OCI-LY7 (cell line): ENCODE measurements around the gene IKZF3. TPM values are rescaled to one million over a fixed set of nuclear protein-coding genes. Genes with fewer than 3 reads are reported as not detected.

Source experiments
- BruUV-seq: library from RNA; stranded (reverse); fragments of 400-500 nt; replicated peaks from 2 replicates; lab custom pipeline; 2021; lab: Mats Ljungman, UMichigan
- CTCF ChIA-PET: fragments of 300-600 bp; sonication (Branson Sonifier 250); formaldehyde crosslinking; loops from one replicate; lab custom pipeline; 2022; ENCODE audit warnings: antibody characterized with exemption; ENCODE audit not compliant: unreplicated experiment; lab: Charles Lee
- POLR2A ChIA-PET: fragments of 300-600 bp; sonication (Branson Sonifier 250); formaldehyde crosslinking; loops from one replicate; lab custom pipeline; 2022; ENCODE audit warnings: antibody characterized with exemption; lab: Charles Lee
- DNase-seq: peaks from one replicate; pipeline ENCODE4 v3.0.0-alpha.2; 2015; ENCODE audit warnings: low spot score
- H2AFZ ChIP-seq: fragments of 200-600 bp; sonication (generic), shearing (Covaris generic); 2 replicates; pipeline ENCODE4 v1.6.1; 2014; ENCODE audit warnings: mild to moderate bottlenecking, antibody characterized with exemption, low read length, moderate library complexity
- H3K27ac ChIP-seq: fragments of 200-600 bp; sonication (generic); 2 replicates; pipeline ENCODE4 v1.5.1; 2014; ENCODE audit warnings: mixed run types, low read depth, mild to moderate bottlenecking, moderate library complexity, low read length, inconsistent platforms; ENCODE audit not compliant: poor library complexity, severe bottlenecking
- H3K36me3 ChIP-seq: fragments of 200-600 bp; sonication (generic); 2 replicates; pipeline ENCODE4 v1.6.1; 2014; ENCODE audit warnings: mild to moderate bottlenecking, antibody characterized with exemption, low read length, moderate library complexity, mixed read lengths; ENCODE audit not compliant: insufficient read depth
- H3K4me1 ChIP-seq: fragments of 200-600 bp; sonication (generic); 2 replicates; pipeline ENCODE4 v1.5.1; 2014; ENCODE audit warnings: mild to moderate bottlenecking, low read length; ENCODE audit not compliant: insufficient read depth, poor library complexity, severe bottlenecking
- H3K4me2 ChIP-seq: fragments of 200-600 bp; sonication (generic); 2 replicates; pipeline ENCODE4 v1.6.1; 2014; ENCODE audit warnings: mild to moderate bottlenecking, low read length
- H3K4me3 ChIP-seq: fragments of 200-600 bp; sonication (generic); 2 replicates; pipeline ENCODE4 v1.5.1; 2014; ENCODE audit warnings: mild to moderate bottlenecking, low read depth, low read length; ENCODE audit not compliant: poor library complexity, severe bottlenecking
- H3K79me2 ChIP-seq: fragments of 200-600 bp; sonication (generic); 2 replicates; pipeline ENCODE4 v1.6.1; 2016; ENCODE audit warnings: low read depth, mild to moderate bottlenecking, low read length, moderate library complexity, mixed read lengths; ENCODE audit not compliant: insufficient read depth
- H3K9me2 ChIP-seq: fragments of 200-600 bp; sonication (generic); 2 replicates; pipeline ENCODE4 v1.6.1; 2016; ENCODE audit warnings: mild to moderate bottlenecking, low read length, mixed read lengths; ENCODE audit not compliant: insufficient read depth
- H3K9me3 ChIP-seq: fragments of 200-600 bp; sonication (generic); 2 replicates; pipeline ENCODE4 v1.6.1; 2014; ENCODE audit warnings: mild to moderate bottlenecking, mixed run types, low read length, mixed read lengths
- H4K20me1 ChIP-seq: fragments of 200-600 bp; sonication (generic); 2 replicates; pipeline ENCODE4 v1.6.1; 2014; ENCODE audit warnings: mild to moderate bottlenecking, antibody characterized with exemption, low read length, moderate library complexity, mixed read lengths; ENCODE audit not compliant: insufficient read depth
- EZH2phosphoT487 ChIP-seq: fragments of 200-600 bp; sonication (generic); IDR thresholded peaks from 2 replicates; pipeline ENCODE4 v1.6.1; 2018; ENCODE audit warnings: low read depth, borderline replicate concordance, mild to moderate bottlenecking, mixed run types, antibody characterized with exemption, low read length, moderate library complexity, mixed read lengths
- intact Hi-C: fragments of 100-400 bp; cut with micrococcal nuclease; formaldehyde crosslinking; loops from one replicate; pipeline ENCODE4 v1.10.0; 2022; ENCODE audit not compliant: unreplicated experiment
- total RNA-seq, 2 experiments: library from RNA; depleted of rRNA in 1 of 2; stranded (reverse); fragments of >200 nt in 1 of 2; shearing (Covaris generic) in 1 of 2; gene quantifications; 2 replicates each; pipeline ENCODE4 v1.2.3, GENCODE V29; 2014 to 2022
- TF ChIP-seq, protein P1 (sequence below): fragments of 200-600 bp; sonication (generic); conservative IDR thresholded peaks from 2 replicates; pipeline ENCODE4 v1.5.1; 2014; ENCODE audit warnings: mild to moderate bottlenecking, antibody characterized with exemption, low read length, moderate library complexity, mixed read lengths

The IKZF3 gene
- total RNA-seq, 2 experiments from 2014 or later: 54.7 to 134 TPM

DNA sequence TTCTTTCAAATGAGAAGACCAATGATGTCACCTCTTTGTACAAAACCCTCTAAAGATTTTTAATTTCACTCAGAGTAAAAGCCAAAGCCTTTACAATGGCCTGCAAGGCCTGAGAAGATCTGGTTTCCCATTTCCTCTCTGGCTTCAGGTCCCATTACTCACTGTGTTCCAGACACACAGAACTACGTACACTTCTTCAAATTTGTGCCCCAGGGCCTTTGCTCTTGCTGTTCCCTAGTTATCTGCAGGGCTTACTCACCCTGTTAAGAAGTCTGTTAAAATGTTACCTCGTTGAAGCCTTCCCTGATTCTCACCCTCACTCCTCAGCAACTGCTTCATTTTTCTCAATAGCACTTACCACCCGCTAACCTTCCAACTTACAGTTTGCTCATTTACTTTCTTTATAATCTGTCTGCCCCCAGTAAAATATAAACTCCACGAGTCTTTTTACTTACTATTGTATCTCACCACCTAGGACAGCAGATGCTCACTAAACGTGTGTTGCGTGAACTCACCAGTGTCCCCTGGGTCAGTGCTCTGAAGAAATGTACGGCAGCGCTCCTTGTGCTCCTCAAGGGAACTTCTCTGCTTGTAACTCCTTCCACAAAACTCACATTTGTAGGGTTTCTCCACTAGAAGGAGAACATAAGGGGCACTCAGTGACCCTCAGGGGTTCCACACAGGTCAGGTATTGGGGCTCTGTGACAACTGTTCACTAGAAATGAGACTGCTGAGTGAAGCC is 76.2 kb downstream of the IKZF3 start:
- ChIA-PET POLR2A (interaction anchor here (0.6 to 1.2 kb wide), 4 partner anchors 7 to 171 kb away, joined by 3 to 5 read pairs (median 4); no protein-coding TSS in a partner anchor), CTCF (no interaction called here)
- H3K9me2 ChIP-seq: no peaks in the 10 kb centered on the region
- no peak overlapping the region for H2AFZ ChIP-seq
- peaks cover 56% of the 10 kb centered on the region; the same call in 1 of the 2 replicates for H3K79me2 ChIP-seq
- no peak for DNase-seq
- no peaks in the 10 kb centered on the region for H3K9me3 ChIP-seq
- intact Hi-C loops: no loop called here
- H3K4me3 ChIP-seq: no peak overlapping the region
- peak overlapping the region; percentile 56 for H3K27ac ChIP-seq
- H3K4me2 ChIP-seq: peak overlapping the region; percentile 37
- peaks cover 78% of the 10 kb centered on the region for H3K4me1 ChIP-seq
- no peaks in the 10 kb centered on the region for H4K20me1 ChIP-seq
- TF ChIP-seq EZH2phosphoT487: no peak
- TF ChIP-seq, protein P1, sequence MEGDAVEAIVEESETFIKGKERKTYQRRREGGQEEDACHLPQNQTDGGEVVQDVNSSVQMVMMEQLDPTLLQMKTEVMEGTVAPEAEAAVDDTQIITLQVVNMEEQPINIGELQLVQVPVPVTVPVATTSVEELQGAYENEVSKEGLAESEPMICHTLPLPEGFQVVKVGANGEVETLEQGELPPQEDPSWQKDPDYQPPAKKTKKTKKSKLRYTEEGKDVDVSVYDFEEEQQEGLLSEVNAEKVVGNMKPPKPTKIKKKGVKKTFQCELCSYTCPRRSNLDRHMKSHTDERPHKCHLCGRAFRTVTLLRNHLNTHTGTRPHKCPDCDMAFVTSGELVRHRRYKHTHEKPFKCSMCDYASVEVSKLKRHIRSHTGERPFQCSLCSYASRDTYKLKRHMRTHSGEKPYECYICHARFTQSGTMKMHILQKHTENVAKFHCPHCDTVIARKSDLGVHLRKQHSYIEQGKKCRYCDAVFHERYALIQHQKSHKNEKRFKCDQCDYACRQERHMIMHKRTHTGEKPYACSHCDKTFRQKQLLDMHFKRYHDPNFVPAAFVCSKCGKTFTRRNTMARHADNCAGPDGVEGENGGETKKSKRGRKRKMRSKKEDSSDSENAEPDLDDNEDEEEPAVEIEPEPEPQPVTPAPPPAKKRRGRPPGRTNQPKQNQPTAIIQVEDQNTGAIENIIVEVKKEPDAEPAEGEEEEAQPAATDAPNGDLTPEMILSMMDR: no peak
- BruUV-seq: no TSS peak
- peaks cover 97% of the 10 kb centered on the region for H3K36me3 ChIP-seq

DNA sequence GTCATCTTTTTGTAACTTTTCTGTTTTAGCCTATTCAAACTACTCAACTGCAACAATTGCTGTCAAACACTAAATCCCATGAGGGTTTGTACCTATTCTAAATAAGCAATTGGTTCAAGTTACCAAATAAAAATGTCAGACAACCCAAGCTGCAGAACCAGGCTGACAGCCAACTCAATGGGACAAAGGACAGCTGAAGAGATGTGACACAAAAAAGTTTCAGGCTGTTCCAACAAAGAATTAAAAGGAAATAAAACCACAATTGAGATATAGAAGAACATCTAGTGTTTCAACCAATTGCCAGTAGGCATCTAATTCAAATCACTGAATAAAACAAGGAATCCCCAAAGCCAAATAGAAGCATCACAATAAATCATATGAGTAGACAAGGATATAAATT is 77.1 kb downstream of the IKZF3 start:
- H3K4me2 ChIP-seq: peak overlapping the region; percentile 37
- ChIA-PET CTCF (no interaction called here), POLR2A (interaction anchor here (0.9 to 2.2 kb wide), 3 partner anchors 9 to 16 kb away, joined by 3 to 11 read pairs (median 3); no protein-coding TSS in a partner anchor)
- peaks cover 78% of the 10 kb centered on the region for H3K4me1 ChIP-seq
- H3K27ac ChIP-seq: peak overlapping the region; percentile 56
- H3K9me2 ChIP-seq: no peaks in the 10 kb centered on the region
- no peak overlapping the region for H3K4me3 ChIP-seq
- peaks cover 98% of the 10 kb centered on the region for H3K36me3 ChIP-seq
- no TSS peak for BruUV-seq
- TF ChIP-seq, protein P1: no peak
- no peak for TF ChIP-seq EZH2phosphoT487
- peaks cover 53% of the 10 kb centered on the region; the same call in 1 of the 2 replicates for H3K79me2 ChIP-seq
- H2AFZ ChIP-seq: no peak overlapping the region
- no peaks in the 10 kb centered on the region for H4K20me1 ChIP-seq
- DNase-seq: no peak
- H3K9me3 ChIP-seq: no peaks in the 10 kb centered on the region
- intact Hi-C loops: no loop called here

DNA sequence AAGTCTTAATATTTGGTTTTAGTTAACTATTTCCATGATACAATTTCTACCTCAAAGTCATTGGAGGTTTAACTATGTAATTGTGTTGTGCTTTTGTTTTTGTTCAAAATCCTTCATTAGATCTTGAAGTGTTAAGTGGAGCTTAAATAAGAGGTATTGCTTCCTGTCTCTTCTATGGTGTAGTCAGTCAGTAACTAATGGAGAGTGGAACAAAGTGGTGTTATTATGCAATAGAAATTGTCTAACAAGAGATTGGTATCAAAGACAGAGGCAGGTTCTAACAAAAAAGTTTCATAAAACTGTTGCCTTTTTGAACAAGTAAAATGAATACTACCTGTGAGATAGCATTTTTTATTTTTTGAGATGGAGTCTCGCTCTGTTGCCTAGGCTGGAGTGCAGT is 81.1 kb downstream of the IKZF3 start:
- no peak overlapping the region for H3K4me3 ChIP-seq
- no peak for DNase-seq
- H3K27ac ChIP-seq: peak overlapping the region; percentile 5
- no peaks in the 10 kb centered on the region for H3K9me2 ChIP-seq
- POLR2A ChIA-PET: interaction anchor here (0.6 to 7.5 kb wide), 2 partner anchors 10 to 70 kb away, joined by 3 to 70 read pairs; no protein-coding TSS in a partner anchor
- H3K79me2 ChIP-seq: peaks cover 72% of the 10 kb centered on the region
- no peaks in the 10 kb centered on the region for H3K9me3 ChIP-seq
- H3K4me1 ChIP-seq: peaks cover 84% of the 10 kb centered on the region
- no peak overlapping the region; the same call in 1 of the 2 replicates for H3K4me2 ChIP-seq
- no TSS peak for BruUV-seq
- TF ChIP-seq, protein P1: no peak
- TF ChIP-seq EZH2phosphoT487: no peak
- peaks cover 89% of the 10 kb centered on the region for H3K36me3 ChIP-seq
- CTCF ChIA-PET: no interaction called here
- no peaks in the 10 kb centered on the region for H4K20me1 ChIP-seq
- no peak overlapping the region for H2AFZ ChIP-seq
- intact Hi-C loops: no loop called here
